HG03097 (cell line): ENCODE data around the gene MYCBP2.
A peak's percentile ranks its signal among the peaks of the same experiment; 100 is the strongest.
"Not testable (repeated sequence)": the region's sequence is repeated elsewhere in the genome, so short reads cannot be mapped to it uniquely, and the experiment has no call there.

Experiments
- ATAC-seq: cut with Tn5 transposase; IDR thresholded peaks from one replicate; pipeline ENCODE4 v1.9.1; 2021; ENCODE audit not compliant: unreplicated experiment, low FRiP score

Gene MYCBP2

GRCh38 chr13:77222000-77222690, 104.7 kb downstream of the MYCBP2 start:
- no peak for ATAC-seq

- ATAC-seq, result no peak
These were observed 107.5 kb downstream of the MYCBP2 start for GRCh38 chr13:77219401-77219800.

- no peak for ATAC-seq
These were observed 108.6 kb downstream of the MYCBP2 start for GRCh38 chr13:77218274-77218673.

- no peak for ATAC-seq
These were observed 111.4 kb downstream of the MYCBP2 start for GRCh38 chr13:77215543-77215942.

- no peak for ATAC-seq
These were observed 113.2 kb downstream of the MYCBP2 start for GRCh38 chr13:77213644-77214043.

GRCh38 chr13:77207943-77208342, 119.0 kb downstream of the MYCBP2 start:
- ATAC-seq, result no peak

- not testable (repeated sequence) for ATAC-seq
These were observed 127.9 kb downstream of the MYCBP2 start for GRCh38 chr13:77198995-77199394.

GRCh38 chr13:77196052-77196618, 130.8 kb downstream of the MYCBP2 start:
- no peak for ATAC-seq

- no peak for ATAC-seq
These were observed 136.4 kb downstream of the MYCBP2 start for GRCh38 chr13:77190349-77190958.

GRCh38 chr13:77185721-77186120, 141.2 kb downstream of the MYCBP2 start:
- no peak for ATAC-seq

- ATAC-seq, result peak; percentile 96
These were observed 142.4 kb downstream of the MYCBP2 start for GRCh38 chr13:77184455-77184854.

GRCh38 chr13:77180011-77180410, 146.9 kb downstream of the MYCBP2 start:
- no peak for ATAC-seq

GRCh38 chr13:77177646-77178045, 149.2 kb downstream of the MYCBP2 start:
- ATAC-seq, result no peak

- ATAC-seq, result no peak
These were observed 150.5 kb downstream of the MYCBP2 start for GRCh38 chr13:77176350-77176749.

- ATAC-seq, result no peak
These were observed 154.2 kb downstream of the MYCBP2 start for GRCh38 chr13:77172650-77173049.

- ATAC-seq, result no peak
These were observed 155.4 kb downstream of the MYCBP2 start for GRCh38 chr13:77171451-77171850.

- ATAC-seq, result no peak
These were observed 158.7 kb downstream of the MYCBP2 start for GRCh38 chr13:77168237-77168636.

- ATAC-seq, result no peak
These were observed 176.2 kb downstream of the MYCBP2 start for GRCh38 chr13:77150651-77151050.

GRCh38 chr13:77143431-77143830, 183.5 kb downstream of the MYCBP2 start:
- no peak for ATAC-seq

GRCh38 chr13:77139306-77139705, 187.6 kb downstream of the MYCBP2 start:
- ATAC-seq, result no peak

GRCh38 chr13:77138813-77139212, 188.1 kb downstream of the MYCBP2 start:
- no peak for ATAC-seq

- ATAC-seq, result no peak
These were observed 189.9 kb downstream of the MYCBP2 start for GRCh38 chr13:77136902-77137420.
